ENCODE data around the gene HSPA4L. TPM values are rescaled to one million over a fixed set of nuclear protein-coding genes. Genes with fewer than 3 reads are reported as not detected.

HSPA4L gene
- total RNA-seq, 1 experiment from 2014 or later, result 8.7 TPM

DNA sequence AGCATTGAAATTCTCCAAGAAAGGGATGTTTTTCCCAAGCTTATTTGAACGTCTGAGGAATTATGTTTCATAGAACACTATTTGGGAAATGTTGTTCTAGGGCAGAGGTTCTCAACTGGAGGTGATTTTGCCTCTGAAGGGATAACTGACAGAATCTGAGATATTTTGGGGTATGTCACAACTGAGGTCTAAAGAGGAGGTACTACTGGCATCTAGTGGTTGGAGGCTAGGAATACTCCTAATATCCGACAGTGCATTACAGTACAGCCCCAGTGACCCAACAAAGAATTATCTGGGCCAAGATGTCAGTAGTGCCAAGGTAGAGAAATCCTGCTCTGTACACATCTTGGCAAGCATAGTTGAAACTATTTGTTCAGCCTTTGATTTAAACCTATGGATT lies 6.4 kb downstream of the HSPA4L start:
- no peak overlapping the region for H3K27ac ChIP-seq (ENCODE audit: low read length)
- peak; percentile 47 for DNase-seq
- no peak overlapping the region for H3K4me3 ChIP-seq (ENCODE audit: low read length)
- ChIA-PET POLR2A (ENCODE audit: unreplicated experiment) (no interaction called here), CTCF (interaction anchor here (0.6 kb wide), 1 partner anchor 56 kb away, joined by 3 read pairs; no protein-coding TSS in a partner anchor)
- 0 out of 2 replicates have a peak, but pooled peaks cover 7% of the 10 kb centered on the region for H3K4me1 ChIP-seq (ENCODE audit: insufficient read depth, low read length)
- no peaks in the 10 kb centered on the region for H3K27me3 ChIP-seq (ENCODE audit: low read length)
- H3K36me3 ChIP-seq (ENCODE audit: low read depth, low read length), result no peaks in the 10 kb centered on the region
- no peaks in the 10 kb centered on the region for H4K20me1 ChIP-seq (ENCODE audit: low read length)
- no peaks in the 10 kb centered on the region for H3F3A ChIP-seq (ENCODE audit: low read length, unreplicated experiment)
- H3K9ac ChIP-seq (ENCODE audit: low read length), result no peak overlapping the region
- no peak for TF ChIP-seq EZH2phosphoT487 (IDR thresholded peaks at IDR 0.05; ENCODE audit: borderline replicate concordance, low read length)
- TF ChIP-seq, protein P1, sequence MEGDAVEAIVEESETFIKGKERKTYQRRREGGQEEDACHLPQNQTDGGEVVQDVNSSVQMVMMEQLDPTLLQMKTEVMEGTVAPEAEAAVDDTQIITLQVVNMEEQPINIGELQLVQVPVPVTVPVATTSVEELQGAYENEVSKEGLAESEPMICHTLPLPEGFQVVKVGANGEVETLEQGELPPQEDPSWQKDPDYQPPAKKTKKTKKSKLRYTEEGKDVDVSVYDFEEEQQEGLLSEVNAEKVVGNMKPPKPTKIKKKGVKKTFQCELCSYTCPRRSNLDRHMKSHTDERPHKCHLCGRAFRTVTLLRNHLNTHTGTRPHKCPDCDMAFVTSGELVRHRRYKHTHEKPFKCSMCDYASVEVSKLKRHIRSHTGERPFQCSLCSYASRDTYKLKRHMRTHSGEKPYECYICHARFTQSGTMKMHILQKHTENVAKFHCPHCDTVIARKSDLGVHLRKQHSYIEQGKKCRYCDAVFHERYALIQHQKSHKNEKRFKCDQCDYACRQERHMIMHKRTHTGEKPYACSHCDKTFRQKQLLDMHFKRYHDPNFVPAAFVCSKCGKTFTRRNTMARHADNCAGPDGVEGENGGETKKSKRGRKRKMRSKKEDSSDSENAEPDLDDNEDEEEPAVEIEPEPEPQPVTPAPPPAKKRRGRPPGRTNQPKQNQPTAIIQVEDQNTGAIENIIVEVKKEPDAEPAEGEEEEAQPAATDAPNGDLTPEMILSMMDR (conservative IDR thresholded peaks at IDR 0.05; ENCODE audit: low read depth, low read length), result peak; percentile 66
- peaks cover 46% of the 10 kb centered on the region for H3K79me2 ChIP-seq (ENCODE audit: low read length)
- H2AFZ ChIP-seq (ENCODE audit: low read length), result no peak overlapping the region
- peak; percentile 74; the same call in 1 of the 2 replicates for ATAC-seq
- H3K4me2 ChIP-seq (ENCODE audit: low read length), result no peak overlapping the region
- H3K9me2 ChIP-seq (replicated peaks; ENCODE audit: low read length), result no peaks in the 10 kb centered on the region
- intact Hi-C loops (cut with micrococcal nuclease), result no loop called here
- BruUV-seq (replicated peaks), result no TSS peak
- no peaks in the 10 kb centered on the region for H3K9me3 ChIP-seq (ENCODE audit: low read length)

DNA sequence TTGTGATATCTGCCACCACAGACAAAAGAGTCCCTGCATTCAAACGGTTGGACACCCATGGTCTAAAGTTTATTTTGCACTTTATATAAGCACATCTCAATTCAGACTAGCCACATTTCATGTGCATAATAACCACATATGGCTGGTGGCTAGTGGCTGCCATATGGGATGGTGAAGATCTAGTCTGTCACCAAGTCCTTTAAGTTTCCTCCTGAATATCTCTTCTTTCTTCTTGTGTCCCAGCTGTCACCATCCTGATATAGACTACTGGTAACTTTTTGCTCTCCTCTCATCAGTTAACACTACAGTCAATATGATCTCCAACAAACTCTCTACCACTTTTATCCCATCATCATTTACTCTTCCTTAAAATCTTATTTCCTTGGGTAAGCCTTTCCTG lies 9.3 kb downstream of the HSPA4L start:
- no peaks in the 10 kb centered on the region for H3K9me2 ChIP-seq (replicated peaks; ENCODE audit: low read length)
- DNase-seq (no peak), ATAC-seq (no peak)
- no peak for TF ChIP-seq EZH2phosphoT487 (IDR thresholded peaks at IDR 0.05; ENCODE audit: borderline replicate concordance, low read length)
- TF ChIP-seq, protein P1 (conservative IDR thresholded peaks at IDR 0.05; ENCODE audit: low read depth, low read length), result no peak
- TF ChIP-seq EZH2 (IDR thresholded peaks at IDR 0.05; ENCODE audit: low read length, unreplicated experiment), result no peak
- no TSS peak for BruUV-seq (replicated peaks)
- no peaks in the 10 kb centered on the region for H4K20me1 ChIP-seq (ENCODE audit: low read length)
- intact Hi-C loops (cut with micrococcal nuclease), result no loop called here
- H3K27ac ChIP-seq (ENCODE audit: low read length), result no peak overlapping the region
- POLR2A ChIA-PET (ENCODE audit: unreplicated experiment), result no interaction called here
- H3K4me2 ChIP-seq (ENCODE audit: low read length), result no peak overlapping the region
- H3K4me3 ChIP-seq (ENCODE audit: low read length), result no peak overlapping the region
- H3K4me1 ChIP-seq (ENCODE audit: insufficient read depth, low read length), result no peaks in the 10 kb centered on the region
- no peaks in the 10 kb centered on the region for H3F3A ChIP-seq (ENCODE audit: low read length, unreplicated experiment)
- H3K36me3 ChIP-seq (ENCODE audit: low read depth, low read length), result no peaks in the 10 kb centered on the region
- H3K79me2 ChIP-seq (ENCODE audit: low read length), result peaks cover 22% of the 10 kb centered on the region
- H3K9ac ChIP-seq (ENCODE audit: low read length), result no peak overlapping the region
- no peak overlapping the region for H2AFZ ChIP-seq (ENCODE audit: low read length)
- H3K9me3 ChIP-seq (ENCODE audit: low read length), result no peaks in the 10 kb centered on the region
- CTCF ChIA-PET, result no interaction called here
- H3K27me3 ChIP-seq (ENCODE audit: low read length), result no peaks in the 10 kb centered on the region

DNA sequence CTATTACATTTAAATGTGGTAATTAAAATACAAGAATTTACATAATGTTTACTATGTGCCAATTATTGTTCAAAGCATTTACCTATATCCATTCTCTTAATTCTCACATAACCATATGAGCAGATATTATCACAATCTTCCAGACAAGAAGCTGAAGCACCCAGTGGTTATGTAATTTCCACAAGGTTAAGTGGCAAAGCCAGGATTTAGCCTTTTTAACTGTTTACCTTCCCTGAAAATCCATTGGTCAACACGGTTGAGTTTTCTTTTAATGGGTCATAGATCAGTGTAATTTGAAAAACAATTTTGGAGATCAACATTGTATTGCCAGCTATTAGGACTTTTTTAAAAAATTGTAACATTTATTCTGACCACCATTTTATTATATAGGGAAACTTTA lies 11.4 kb downstream of the HSPA4L start:
- no peaks in the 10 kb centered on the region for H4K20me1 ChIP-seq (ENCODE audit: low read length)
- no peak overlapping the region for H2AFZ ChIP-seq (ENCODE audit: low read length)
- H3K9ac ChIP-seq (ENCODE audit: low read length), result no peak overlapping the region
- no peaks in the 10 kb centered on the region for H3K9me2 ChIP-seq (replicated peaks; ENCODE audit: low read length)
- intact Hi-C loops (cut with micrococcal nuclease), result no loop called here
- no peak for TF ChIP-seq EZH2phosphoT487 (IDR thresholded peaks at IDR 0.05; ENCODE audit: borderline replicate concordance, low read length)
- TF ChIP-seq, protein P1 (conservative IDR thresholded peaks at IDR 0.05; ENCODE audit: low read depth, low read length), result no peak
- TF ChIP-seq EZH2 (IDR thresholded peaks at IDR 0.05; ENCODE audit: low read length, unreplicated experiment), result no peak
- no peaks in the 10 kb centered on the region for H3K9me3 ChIP-seq (ENCODE audit: low read length)
- ATAC-seq (no peak), DNase-seq (no peak)
- no peaks in the 10 kb centered on the region for H3K36me3 ChIP-seq (ENCODE audit: low read depth, low read length)
- ChIA-PET CTCF (no interaction called here), POLR2A (ENCODE audit: unreplicated experiment) (no interaction called here)
- no peaks in the 10 kb centered on the region for H3F3A ChIP-seq (ENCODE audit: low read length, unreplicated experiment)
- H3K4me1 ChIP-seq (ENCODE audit: insufficient read depth, low read length), result no peaks in the 10 kb centered on the region
- BruUV-seq (replicated peaks), result no TSS peak
- H3K4me3 ChIP-seq (ENCODE audit: low read length), result no peak overlapping the region
- no peak overlapping the region for H3K4me2 ChIP-seq (ENCODE audit: low read length)
- 0 out of 2 replicates have a peak, but pooled peaks cover 6% of the 10 kb centered on the region for H3K79me2 ChIP-seq (ENCODE audit: low read length)
- H3K27me3 ChIP-seq (ENCODE audit: low read length), result no peaks in the 10 kb centered on the region
- H3K27ac ChIP-seq (ENCODE audit: low read length), result no peak overlapping the region

Measured in PC-3 (cell line).